IMR-90 (cell line): Measurements from ENCODE around the gene SLC35E2B. TPM values are rescaled to one million over a fixed set of nuclear protein-coding genes. Genes with fewer than 3 reads are reported as not detected.

ENCODE experiments used
- ATAC-seq: fragments of 200-7000 bp; cut with Tn5 transposase; 2 replicates; pipeline ENCODE4 v1.9.1; 2020; ENCODE audit warnings: low read depth, mild to moderate bottlenecking, moderate library complexity
- BruUV-seq: library from RNA; stranded (reverse); fragments of 400-500 nt; replicated peaks from 2 replicates; lab custom pipeline; 2021; lab: Mats Ljungman, UMichigan
- CTCF ChIA-PET: fragments of 300-600 bp; formaldehyde crosslinking; extraction: SDS; loops from one replicate; lab custom pipeline; 2021; ENCODE audit warnings: antibody characterized with exemption; lab: Yijun Ruan, JAX
- POLR2A ChIA-PET: fragments of 300-600 bp; sonication (Branson Sonifier 250); formaldehyde crosslinking; loops from one replicate; lab custom pipeline; 2022; ENCODE audit warnings: antibody characterized with exemption; ENCODE audit not compliant: unreplicated experiment; lab: Charles Lee
- DNase-seq: peaks from one replicate; pipeline ENCODE4 v3.0.0; 2013
- H2AFZ ChIP-seq: replicated peaks from 2 replicates; pipeline ENCODE3; 2013; ENCODE audit warnings: low read length, mild to moderate bottlenecking; ENCODE audit not compliant: poor library complexity
- H2AK5ac ChIP-seq: 2 replicates; pipeline ENCODE4 v1.6.1; 2013; ENCODE audit warnings: low read depth, low read length, inconsistent platforms
- H2AK9ac ChIP-seq: replicated peaks from 2 replicates; pipeline ENCODE3; 2013; ENCODE audit warnings: mild to moderate bottlenecking, low read depth, low read length, moderate library complexity; ENCODE audit not compliant: poor library complexity
- H2BK120ac ChIP-seq: 2 replicates; pipeline ENCODE4 v1.6.1; 2013; ENCODE audit warnings: low read depth, low read length, inconsistent platforms
- H2BK15ac ChIP-seq: 3 replicates; pipeline ENCODE4 v1.6.1; 2013; ENCODE audit warnings: low read depth, low read length, inconsistent platforms
- H2BK20ac ChIP-seq: 2 replicates; pipeline ENCODE4 v1.6.1; 2013; ENCODE audit warnings: low read depth, mild to moderate bottlenecking, inconsistent platforms, low read length, moderate library complexity
- H2BK5ac ChIP-seq: 2 replicates; pipeline ENCODE4 v1.6.1; 2013; ENCODE audit warnings: mild to moderate bottlenecking, low read depth, low read length, inconsistent platforms; ENCODE audit not compliant: poor library complexity, severe bottlenecking
- H3K14ac ChIP-seq: replicated peaks from 2 replicates; pipeline ENCODE4 v1.6.1; 2013; ENCODE audit warnings: low read depth, low read length, inconsistent platforms
- H3K18ac ChIP-seq: 2 replicates; pipeline ENCODE4 v1.6.1; 2013; ENCODE audit warnings: low read depth, low read length, control low read depth
- H3K23ac ChIP-seq: 2 replicates; pipeline ENCODE4 v1.6.1; 2013; ENCODE audit warnings: low read depth, low read length, inconsistent platforms
- H3K27ac ChIP-seq: 2 replicates; pipeline ENCODE4 v1.5.1; 2013; ENCODE audit warnings: mild to moderate bottlenecking, control low read depth, low read length; ENCODE audit not compliant: insufficient read depth
- H3K27me3 ChIP-seq: 2 replicates; pipeline ENCODE4 v1.6.1; 2013; ENCODE audit warnings: low read length; ENCODE audit not compliant: control insufficient read depth, insufficient read depth
- H3K36me3 ChIP-seq: 2 replicates; pipeline ENCODE4 v1.6.1; 2013; ENCODE audit warnings: low read length, mixed read lengths; ENCODE audit not compliant: control insufficient read depth, insufficient read depth
- H3K4ac ChIP-seq: 2 replicates; pipeline ENCODE4 v1.6.1; 2013; ENCODE audit warnings: low read depth, low read length, inconsistent platforms
- H3K4me1 ChIP-seq: 2 replicates; pipeline ENCODE4 v1.6.1; 2013; ENCODE audit warnings: low read length, mixed read lengths; ENCODE audit not compliant: control insufficient read depth, insufficient read depth
- H3K4me2 ChIP-seq: 2 replicates; pipeline ENCODE4 v1.6.1; 2013; ENCODE audit warnings: low read depth, mild to moderate bottlenecking, control low read depth, low read length, moderate library complexity
- H3K4me3 ChIP-seq: 2 replicates; pipeline ENCODE4 v1.5.1; 2013; ENCODE audit warnings: low read depth, mild to moderate bottlenecking, control low read depth, low read length, moderate library complexity; ENCODE audit not compliant: insufficient read depth
- H3K56ac ChIP-seq: 2 replicates; pipeline ENCODE4 v1.6.1; 2013; ENCODE audit warnings: low read length, inconsistent platforms; ENCODE audit not compliant: insufficient read depth; ENCODE audit errors: extremely low read depth
- H3K79me1 ChIP-seq, 2 experiments: 2 replicates each; pipeline ENCODE4 v1.6.1; 2013; ENCODE audit warnings: low read length in 2 of 2, inconsistent platforms in 1 of 2, low read depth in 1 of 2
- H3K9ac ChIP-seq: 2 replicates; pipeline ENCODE4 v1.6.1; 2013; ENCODE audit warnings: low read depth, low read length, control low read depth
- H3K9me1 ChIP-seq: 2 replicates; pipeline ENCODE4 v1.6.1; 2013; ENCODE audit warnings: low read length, inconsistent platforms; ENCODE audit not compliant: insufficient read depth
- H3K9me3 ChIP-seq: 2 replicates; pipeline ENCODE4 v1.6.1; 2013; ENCODE audit warnings: low read length; ENCODE audit not compliant: control insufficient read depth, insufficient read depth
- H4K20me1 ChIP-seq: 2 replicates; pipeline ENCODE4 v1.6.1; 2013; ENCODE audit warnings: low read length, inconsistent platforms; ENCODE audit not compliant: insufficient read depth
- H4K5ac ChIP-seq: 2 replicates; pipeline ENCODE4 v1.6.1; 2013; ENCODE audit warnings: mild to moderate bottlenecking, low read depth, low read length, control low read depth
- H4K8ac ChIP-seq, 2 experiments: 2 replicates each; pipeline ENCODE4 v1.6.1; 2013; ENCODE audit warnings: low read depth in 2 of 2, low read length in 2 of 2, control low read depth in 1 of 2, inconsistent platforms in 1 of 2
- H4K91ac ChIP-seq: 2 replicates; pipeline ENCODE4 v1.6.1; 2013; ENCODE audit warnings: low read depth, low read length, inconsistent platforms; ENCODE audit not compliant: insufficient read depth
- BHLHE40 ChIP-seq: fragments of 150-350 bp; IDR thresholded peaks from 2 replicates; pipeline ENCODE4 v1.6.1; 2016; ENCODE audit warnings: mild to moderate bottlenecking, low read depth, low read length
- CEBPB ChIP-seq: IDR thresholded peaks from 2 replicates; pipeline ENCODE4 v1.6.1; 2012; ENCODE audit warnings: low read depth, low read length, improper control_type of control experiment
- ELK1 ChIP-seq: fragments of 150-350 bp; IDR thresholded peaks from 2 replicates; pipeline ENCODE4 v1.6.1; 2016; ENCODE audit warnings: low read depth, mild to moderate bottlenecking, low read length, moderate library complexity, borderline replicate concordance
- NFE2L2 ChIP-seq: fragments of 150-350 bp; IDR thresholded peaks from 2 replicates; pipeline ENCODE4 v1.6.1; 2016; ENCODE audit warnings: low read depth, mild to moderate bottlenecking, low read length
- POLR2A ChIP-seq: IDR thresholded peaks from 2 replicates; pipeline ENCODE4 v1.6.1; 2012; ENCODE audit warnings: mild to moderate bottlenecking, low read depth, low read length
- RCOR1 ChIP-seq: IDR thresholded peaks from 2 replicates; pipeline ENCODE4 v1.6.1; 2012; ENCODE audit warnings: mild to moderate bottlenecking, low read length, improper control_type of control experiment; ENCODE audit not compliant: insufficient replicate concordance
- WGBS, 2 experiments: methylation state at CpG; one replicate each; pipeline versions ENCODE4 v1.1.5 to v1.1.7; 2013; ENCODE audit warnings: missing lambda C conversion rate in 2 of 2; ENCODE audit not compliant: insufficient read length in 1 of 2; ENCODE audit errors: extremely low coverage in 2 of 2; 5-methylcytosine and 5-hydroxymethylcytosine counted together
- dilution Hi-C: fragments of 300-500 bp; cut with HindIII; formaldehyde crosslinking; loops from one replicate; pipeline ENCODE4 v1.14.3; 2018; ENCODE audit warnings: low sequenced_read_pairs; ENCODE audit not compliant: unreplicated experiment
- in situ Hi-C: fragments of 300-500 bp; cut with MboI; formaldehyde crosslinking; loops from 3 replicates; pipeline ENCODE4 v1.14.3; 2019; ENCODE audit warnings: low sequenced_read_pairs, inconsistent platforms, mixed read lengths
- intact Hi-C: fragments of 100-400 bp; cut with micrococcal nuclease; formaldehyde crosslinking; loops from 2 replicates; pipeline ENCODE4 v1.10.0; 2022
- polyA plus RNA-seq, 3 experiments: library from polyadenylated mRNA; depleted of rRNA; stranded (reverse); fragments of >200 nt; gene quantifications; 2 replicates each; pipeline ENCODE4 v1.2.3, GENCODE V29; 2012; ENCODE audit warnings: low replicate concordance in 1 of 3
- total RNA-seq: library from RNA; depleted of rRNA; stranded (reverse); fragments of >200 nt; gene quantifications from 2 replicates; pipeline ENCODE4 v1.2.3, GENCODE V29; 2012
- TF ChIP-seq, protein P1 (sequence below): fragments of 150-350 bp; IDR thresholded peaks from 2 replicates; pipeline ENCODE4 v1.6.1; 2017; ENCODE audit warnings: mild to moderate bottlenecking, antibody characterized with exemption, low read length, low read depth
- TF ChIP-seq, protein P2 (sequence below): conservative IDR thresholded peaks from 2 replicates; pipeline ENCODE4 v1.5.1; 2012; ENCODE audit warnings: mild to moderate bottlenecking, low read depth, low read length, improper control_type of control experiment

The SLC35E2B gene
- total and polyA plus RNA-seq, 2 of the 4 experiments (the other 2 are of a cell fraction): 14.9 to 30.2 TPM

DNA sequence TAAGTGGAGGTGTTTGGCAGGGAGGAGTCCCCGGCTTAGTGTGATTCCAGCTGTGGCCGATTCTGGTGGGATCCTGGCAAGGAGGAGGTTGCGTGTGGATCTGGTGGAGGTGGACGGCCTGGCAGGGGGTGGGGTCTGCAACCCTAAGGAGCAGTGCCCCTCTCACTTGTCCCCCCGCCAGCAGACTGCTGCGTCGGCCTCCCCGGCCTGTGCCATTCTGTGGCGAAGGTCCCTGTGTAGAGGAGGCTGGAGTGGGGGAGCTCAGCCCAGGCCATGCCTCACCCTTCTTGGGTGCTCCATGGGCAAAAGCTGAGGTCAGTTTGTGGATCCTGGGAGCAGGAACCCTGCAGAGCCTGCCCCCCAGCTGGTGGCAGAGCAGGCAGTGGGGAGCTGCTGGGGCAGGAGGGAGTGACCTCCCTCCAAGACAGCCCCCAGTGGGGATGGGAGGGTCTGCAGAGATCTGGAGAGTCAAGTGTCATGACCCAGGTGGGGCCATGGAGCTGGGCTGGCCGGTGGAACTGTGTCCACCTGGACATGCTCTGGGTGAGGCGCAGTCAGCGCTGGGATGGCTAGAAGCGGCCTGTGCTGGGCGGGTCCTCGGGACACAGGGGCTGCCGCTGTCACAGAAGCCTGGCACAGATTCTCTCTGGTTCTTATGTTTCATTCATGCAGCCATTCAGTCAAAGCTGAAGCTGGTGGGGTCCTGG, 72.0 kb downstream of the SLC35E2B start (continued):
- TF ChIP-seq NFE2L2: no peak

- Histone ChIP-seq H2BK15ac (no peak overlapping the region), H2BK20ac (no peak overlapping the region), H2BK120ac (no peak overlapping the region), H4K5ac (no peak overlapping the region), H3K4ac (no peak overlapping the region), H3K9me1 (peaks cover 3% of the 10 kb centered on the region; the same call in 1 of the 2 replicates), H3K27ac (no peak overlapping the region), H4K91ac (no peak overlapping the region), H3K4me3 (no peak overlapping the region), H3K4me2 (no peak overlapping the region), H3K9me3 (no peaks in the 10 kb centered on the region), H3K56ac (no peak overlapping the region), H4K20me1 (peaks cover 42% of the 10 kb centered on the region), H3K9ac (no peak overlapping the region), H4K8ac (no peak overlapping the region), H3K18ac (no peak overlapping the region), H2AK9ac (no peak overlapping the region), H3K4me1 (peaks cover 9% of the 10 kb centered on the region), H3K79me1 (peaks cover 9 to 51% of the 10 kb centered on the region in 2 experiments; a peak in 3 of 4 replicates), H2BK5ac (no peak overlapping the region), H2AK5ac (no peak overlapping the region), H2AFZ (no peak overlapping the region), H3K36me3 (peaks cover 19% of the 10 kb centered on the region; the same call in 1 of the 2 replicates), H3K27me3 (no peaks in the 10 kb centered on the region), H3K23ac (no peak overlapping the region), H3K14ac (no peak overlapping the region)
- WGBS, 2 experiments: 84% methylated on average over 6 of the region's 14 CpGs; no CpG with 5 or more reads in 1 of the 2 experiments
- no peak for ATAC-seq
- in situ Hi-C loops (no loop called here), intact Hi-C loops (no loop called here), dilution Hi-C loops (no loop called here)
- no TSS peak for BruUV-seq
- ChIA-PET POLR2A (no interaction called here), CTCF (interaction anchor here (0.5 to 1.0 kb wide), 2 partner anchors 33 to 286 kb away, joined by 3 read pairs; no protein-coding TSS in a partner anchor)
- no peak for DNase-seq
- no peak for TF ChIP-seq NFE2L2
- no peak for TF ChIP-seq RCOR1
- no peak for TF ChIP-seq ELK1
- no peak for TF ChIP-seq CEBPB
- no peak for TF ChIP-seq POLR2A
- no peak for TF ChIP-seq BHLHE40
- TF ChIP-seq, protein P1, sequence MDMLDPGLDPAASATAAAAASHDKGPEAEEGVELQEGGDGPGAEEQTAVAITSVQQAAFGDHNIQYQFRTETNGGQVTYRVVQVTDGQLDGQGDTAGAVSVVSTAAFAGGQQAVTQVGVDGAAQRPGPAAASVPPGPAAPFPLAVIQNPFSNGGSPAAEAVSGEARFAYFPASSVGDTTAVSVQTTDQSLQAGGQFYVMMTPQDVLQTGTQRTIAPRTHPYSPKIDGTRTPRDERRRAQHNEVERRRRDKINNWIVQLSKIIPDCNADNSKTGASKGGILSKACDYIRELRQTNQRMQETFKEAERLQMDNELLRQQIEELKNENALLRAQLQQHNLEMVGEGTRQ: no peak
- TF ChIP-seq, protein P2, sequence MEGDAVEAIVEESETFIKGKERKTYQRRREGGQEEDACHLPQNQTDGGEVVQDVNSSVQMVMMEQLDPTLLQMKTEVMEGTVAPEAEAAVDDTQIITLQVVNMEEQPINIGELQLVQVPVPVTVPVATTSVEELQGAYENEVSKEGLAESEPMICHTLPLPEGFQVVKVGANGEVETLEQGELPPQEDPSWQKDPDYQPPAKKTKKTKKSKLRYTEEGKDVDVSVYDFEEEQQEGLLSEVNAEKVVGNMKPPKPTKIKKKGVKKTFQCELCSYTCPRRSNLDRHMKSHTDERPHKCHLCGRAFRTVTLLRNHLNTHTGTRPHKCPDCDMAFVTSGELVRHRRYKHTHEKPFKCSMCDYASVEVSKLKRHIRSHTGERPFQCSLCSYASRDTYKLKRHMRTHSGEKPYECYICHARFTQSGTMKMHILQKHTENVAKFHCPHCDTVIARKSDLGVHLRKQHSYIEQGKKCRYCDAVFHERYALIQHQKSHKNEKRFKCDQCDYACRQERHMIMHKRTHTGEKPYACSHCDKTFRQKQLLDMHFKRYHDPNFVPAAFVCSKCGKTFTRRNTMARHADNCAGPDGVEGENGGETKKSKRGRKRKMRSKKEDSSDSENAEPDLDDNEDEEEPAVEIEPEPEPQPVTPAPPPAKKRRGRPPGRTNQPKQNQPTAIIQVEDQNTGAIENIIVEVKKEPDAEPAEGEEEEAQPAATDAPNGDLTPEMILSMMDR: peak; percentile 25; the same call in 1 of the 2 replicates
Observed at GRCh38 chr1:1619917-1620361, 72.7 kb downstream of the SLC35E2B start.
